IPS-NIHi7 (cell line): ENCODE measurements around the gene IPO9.
"Not testable (repeated sequence)": the region's sequence is repeated elsewhere in the genome, so short reads cannot be mapped to it uniquely, and the experiment has no call there.

ENCODE experiments used
- DNase-seq: peaks from one replicate; pipeline ENCODE4 v3.0.0; 2012; ENCODE audit warnings: mixed read lengths; ENCODE audit errors: extremely low spot score

Gene IPO9

GRCh38 chr1:201888282-201889089, 59.5 kb downstream of the IPO9 start, which contains the start of gene SHISA4:
SHISA4 (plus strand) TSS chr1:201888898; CDS start chr1:201888995, 97 bp downstream.
- peak; percentile 61 for DNase-seq

GRCh38 chr1:201889090-201889968, 60.4 kb downstream of the IPO9 start:
- DNase-seq = no peak

- no peak for DNase-seq
Measured at GRCh38 chr1:201890223-201890622, 61.3 kb downstream of the IPO9 start.

GRCh38 chr1:201890806-201891450, 62.0 kb downstream of the IPO9 start:
- no peak for DNase-seq

- no peak for DNase-seq
Measured at GRCh38 chr1:201891451-201892045, 62.6 kb downstream of the IPO9 start.

GRCh38 chr1:201892211-201892610, 63.3 kb downstream of the IPO9 start:
- no peak for DNase-seq

- no peak for DNase-seq
Measured at GRCh38 chr1:201893431-201893830, 64.5 kb downstream of the IPO9 start.

GRCh38 chr1:201894343-201895119, 65.6 kb downstream of the IPO9 start:
- no peak for DNase-seq

- DNase-seq = no peak
Measured at GRCh38 chr1:201895120-201895665, 66.2 kb downstream of the IPO9 start.

GRCh38 chr1:201895913-201896807, 67.2 kb downstream of the IPO9 start:
- DNase-seq = peak; percentile 95

GRCh38 chr1:201896951-201897391, 68.0 kb downstream of the IPO9 start:
- DNase-seq = no peak

GRCh38 chr1:201898240-201898894, 69.4 kb downstream of the IPO9 start:
- no peak for DNase-seq

GRCh38 chr1:201898992-201899391, 70.0 kb downstream of the IPO9 start:
- no peak for DNase-seq

- DNase-seq = no peak
Measured at GRCh38 chr1:201899683-201900429, 70.9 kb downstream of the IPO9 start.

- no peak for DNase-seq
Measured at GRCh38 chr1:201900476-201900875, 71.5 kb downstream of the IPO9 start.

- DNase-seq = not testable (repeated sequence)
Measured at GRCh38 chr1:201901036-201901435, 72.1 kb downstream of the IPO9 start.

- no peak for DNase-seq
Measured at GRCh38 chr1:201902198-201902597, 73.2 kb downstream of the IPO9 start.

- DNase-seq = no peak
Measured at GRCh38 chr1:201903135-201903534, 74.2 kb downstream of the IPO9 start.
